ENCODE results near the gene HNMT. TPM values are rescaled to one million over a fixed set of nuclear protein-coding genes. Genes with fewer than 3 reads are reported as not detected.
"Not testable (repeated sequence)": the region's sequence is repeated elsewhere in the genome, so short reads cannot be mapped to it uniquely, and the experiment has no call there.

The HNMT gene
- total RNA-seq, 1 donor from 2014 or later, result 72.7 TPM

GRCh38 chr2:137945229-137945628 is 19.0 kb upstream of the HNMT start:
- DNase-seq (ENCODE audit: low spot score), result no peak

GRCh38 chr2:137946227-137946626 is 18.0 kb upstream of the HNMT start:
- DNase-seq (ENCODE audit: low spot score), result no peak

DNA sequence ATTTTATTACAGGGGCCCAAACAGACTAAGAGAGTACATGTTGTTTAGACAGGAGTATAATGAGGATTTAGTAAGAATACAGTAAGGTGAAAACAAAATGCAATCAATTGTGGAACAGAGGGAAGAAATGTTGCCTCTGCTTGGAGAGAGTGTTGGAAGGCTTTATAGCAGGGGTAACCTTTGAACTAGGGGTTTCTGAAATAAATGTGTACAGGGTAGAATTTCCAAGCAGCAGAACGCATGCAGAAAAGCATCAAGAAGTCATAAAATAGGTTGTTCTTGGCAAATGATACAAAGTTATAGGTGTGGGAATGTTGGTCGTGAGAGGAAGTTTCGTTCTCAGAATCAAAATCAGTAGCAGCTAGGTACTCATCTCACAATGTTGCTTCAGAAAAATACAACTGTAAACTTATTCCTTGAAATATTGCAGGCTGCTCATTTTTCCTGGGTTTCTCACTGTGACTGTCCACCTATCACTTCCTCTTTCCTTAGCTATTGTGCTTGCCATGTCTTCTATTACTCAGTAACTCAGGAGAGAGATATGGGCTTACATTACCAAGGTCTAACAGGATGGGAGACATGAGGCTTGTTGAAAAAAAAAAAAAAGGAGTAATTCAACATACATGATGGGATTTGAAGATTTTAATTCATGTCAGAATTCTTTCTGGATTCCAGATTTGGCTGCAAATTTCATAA is 17.1 kb upstream of the HNMT start:
- no peak for DNase-seq (ENCODE audit: low spot score)

GRCh38 chr2:137947728-137948336 is 16.4 kb upstream of the HNMT start:
- peak; percentile 46 for DNase-seq (ENCODE audit: low spot score)

DNA sequence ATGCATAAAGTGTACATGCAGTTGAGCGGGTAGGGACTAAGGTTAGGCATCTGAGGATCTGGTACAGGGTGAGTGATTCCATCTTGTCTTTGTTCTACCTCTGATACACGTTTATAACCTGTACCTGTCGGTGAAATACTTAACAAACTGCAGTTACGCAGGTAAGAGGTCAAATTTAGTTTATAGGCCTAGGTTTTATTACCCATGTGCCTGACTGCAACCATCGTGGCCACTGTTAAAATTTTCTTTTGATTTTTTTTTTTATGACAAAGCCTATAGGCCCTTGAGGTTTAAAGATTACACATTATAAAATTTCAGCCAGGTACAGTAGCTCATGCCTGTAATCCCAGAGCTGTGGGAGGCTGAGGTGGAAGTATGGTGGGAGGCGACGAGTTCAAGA is 15.4 kb upstream of the HNMT start:
- DNase-seq (ENCODE audit: low spot score), result no peak

- no peak for DNase-seq (ENCODE audit: low spot score)
These were observed 14.0 kb upstream of the HNMT start for GRCh38 chr2:137950238-137950637.

DNA sequence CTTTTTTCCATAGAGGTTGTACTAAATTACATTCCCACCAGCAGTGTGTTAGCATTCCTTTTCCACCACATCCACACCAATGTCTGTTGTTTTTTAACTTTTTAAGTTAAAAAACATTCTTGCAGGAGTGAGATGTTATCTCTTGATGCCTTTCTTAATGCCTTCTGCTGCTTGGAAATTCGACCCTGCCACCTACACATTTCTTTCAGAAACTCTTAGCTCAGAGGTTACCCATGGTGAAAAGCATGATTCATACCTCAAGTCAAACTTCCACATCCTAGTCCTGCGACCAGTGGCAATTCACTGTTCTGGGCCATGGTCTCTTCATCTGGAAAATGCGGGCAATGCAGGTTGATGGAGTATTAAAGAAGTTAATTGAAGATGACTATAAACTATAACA is 12.7 kb upstream of the HNMT start:
- no peak for DNase-seq (ENCODE audit: low spot score)

DNA sequence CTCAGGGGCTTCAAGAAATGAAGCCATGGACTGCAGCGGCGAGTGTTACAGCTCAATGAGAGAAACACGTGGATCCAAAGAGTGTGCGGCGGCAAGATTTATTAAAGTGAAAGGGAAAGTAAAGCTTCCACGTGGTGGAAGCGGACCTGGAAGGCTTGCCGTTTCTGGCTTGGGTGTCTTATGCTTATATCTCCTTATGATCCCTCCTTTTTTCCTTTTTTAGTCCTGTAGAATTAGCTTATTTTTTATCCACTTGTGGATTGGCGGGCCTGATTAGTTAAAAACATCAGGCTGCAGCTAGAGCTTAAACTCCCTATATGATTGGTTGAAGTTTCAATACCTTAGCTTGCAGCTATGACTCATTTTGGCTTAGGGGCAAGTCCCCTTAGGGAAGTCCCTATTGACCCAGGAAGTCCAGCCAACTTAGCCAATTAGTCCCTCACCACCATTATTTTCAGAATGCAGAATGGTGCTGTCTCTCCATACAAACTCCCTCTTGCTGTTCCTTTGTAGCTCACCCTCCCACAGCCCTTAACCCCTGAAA is 11.6 kb upstream of the HNMT start:
- DNase-seq (ENCODE audit: low spot score), result no peak

- DNase-seq (ENCODE audit: low spot score), result no peak
These were observed 8.7 kb upstream of the HNMT start for GRCh38 chr2:137955536-137955935.

GRCh38 chr2:137957033-137957432 is 7.2 kb upstream of the HNMT start:
- no peak for DNase-seq (ENCODE audit: low spot score)

DNA sequence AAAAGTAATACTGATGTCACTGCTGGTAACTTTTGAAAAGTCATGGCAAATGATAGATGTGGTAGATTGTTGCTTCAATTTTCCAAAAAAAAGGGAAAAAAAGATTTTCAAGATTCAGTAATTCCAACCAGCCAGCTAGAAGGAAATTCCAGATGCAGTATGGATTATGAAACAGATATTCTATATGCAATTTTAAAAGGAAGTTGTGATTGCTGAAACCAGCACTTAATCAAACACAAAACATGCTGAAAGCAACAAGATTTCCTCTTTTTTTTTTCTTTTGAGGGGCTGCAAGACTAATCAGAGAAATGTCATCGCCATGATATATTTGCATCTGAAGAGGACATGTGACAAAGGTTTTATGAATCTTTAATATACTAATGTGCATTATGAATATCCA is 5.1 kb upstream of the HNMT start:
- DNase-seq (ENCODE audit: low spot score), result no peak

GRCh38 chr2:137960223-137960622 is 4.0 kb upstream of the HNMT start:
- no peak for DNase-seq (ENCODE audit: low spot score)

DNA sequence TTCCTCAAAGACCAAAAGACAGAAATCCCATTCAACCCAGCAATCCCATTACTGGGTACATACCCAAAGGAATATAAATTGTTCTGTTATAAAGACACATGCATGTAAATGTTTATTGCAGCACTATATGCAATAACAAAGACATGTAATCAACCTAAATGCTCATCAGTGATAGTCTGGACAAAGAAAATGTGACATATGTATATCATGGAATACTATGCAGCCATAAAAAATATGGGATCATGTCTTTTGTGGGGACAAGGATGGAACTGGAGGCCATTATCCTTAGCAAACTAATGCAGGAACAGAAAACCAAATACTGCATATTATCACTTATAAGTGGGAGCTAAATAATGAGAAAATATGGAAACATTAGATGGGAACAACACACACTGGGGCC is 2.7 kb upstream of the HNMT start:
- no peak for DNase-seq (ENCODE audit: low spot score)

- no peak for DNase-seq (ENCODE audit: low spot score)
These were observed 673 bp upstream of the HNMT start for GRCh38 chr2:137963535-137964065.

GRCh38 chr2:137964859-137965459 is 686 bp downstream of the HNMT start:
- DNase-seq (ENCODE audit: low spot score), result peak; percentile 53

- DNase-seq (ENCODE audit: low spot score), result no peak
These were observed 1.8 kb downstream of the HNMT start for GRCh38 chr2:137966043-137966442.

GRCh38 chr2:137967042-137967441 is 2.8 kb downstream of the HNMT start:
- DNase-seq (ENCODE audit: low spot score), result no peak

- DNase-seq (ENCODE audit: low spot score), result no peak
These were observed 4.5 kb downstream of the HNMT start for GRCh38 chr2:137968477-137969417.

DNA sequence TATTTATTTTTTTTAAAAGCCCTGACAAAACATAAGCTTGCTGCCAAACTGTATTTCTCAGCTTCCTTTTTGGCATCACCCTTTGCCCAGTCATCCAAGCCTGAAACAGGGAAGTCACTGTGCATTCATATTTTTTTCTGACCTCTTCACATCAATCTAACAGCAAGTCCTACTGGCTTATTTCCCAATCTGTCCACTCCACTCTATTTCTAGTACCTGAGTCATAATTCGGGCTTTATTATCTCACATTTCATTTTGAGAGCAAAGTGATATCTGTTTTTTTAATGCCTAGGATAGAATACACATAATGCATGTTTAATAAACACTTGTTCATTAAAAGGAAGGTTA is 5.1 kb downstream of the HNMT start:
- DNase-seq (ENCODE audit: low spot score), result peak; percentile 55

GRCh38 chr2:137969876-137970275 is 5.6 kb downstream of the HNMT start:
- DNase-seq (ENCODE audit: low spot score), result no peak

GRCh38 chr2:137971259-137971658 is 7.0 kb downstream of the HNMT start:
- not testable (repeated sequence) for DNase-seq (ENCODE audit: low spot score)

DNA sequence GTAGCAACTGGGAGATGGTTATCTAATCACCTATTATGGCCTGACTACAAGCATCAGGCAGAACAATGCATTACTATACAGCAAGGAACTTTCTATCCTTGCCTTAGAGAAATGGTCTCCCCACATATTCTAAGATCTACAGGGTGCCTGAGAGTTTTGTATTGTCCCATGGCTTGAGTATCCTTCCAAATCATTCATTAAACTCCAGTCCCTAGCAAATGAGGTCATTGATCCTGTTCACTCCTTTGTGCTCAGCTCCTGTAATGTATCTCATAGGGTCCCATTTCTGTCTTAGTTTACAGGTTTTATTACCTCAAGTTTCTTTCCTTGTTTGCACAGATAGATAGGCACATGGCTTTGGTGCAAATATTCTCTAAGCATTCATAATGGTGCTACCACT is 9.0 kb downstream of the HNMT start:
- no peak for DNase-seq (ENCODE audit: low spot score)

Measured in umbilical cord (tissue), 2 donors.